Sigmoid colon (tissue), 4 donors: ENCODE data around the gene AKR1E2.

Experiments
- EP300 ChIP-seq, 4 donors: sonication (generic); formaldehyde crosslinking; IDR thresholded peaks; one replicate each; pipeline ENCODE4 v1.6.1; 2017; ENCODE audit warnings: antibody characterized with exemption in 4 of 4
- POLR2A ChIP-seq, 2 donors: fragments of 450-650 bp; IDR thresholded peaks; one replicate each; pipeline ENCODE4 v1.6.1; 2016; ENCODE audit warnings: antibody characterized with exemption in 2 of 2, mild to moderate bottlenecking in 2 of 2, moderate library complexity in 2 of 2
- POLR2AphosphoS5 ChIP-seq, 4 donors: sonication (generic); formaldehyde crosslinking; IDR thresholded peaks; one replicate each; pipeline ENCODE4 v1.6.1; 2017; ENCODE audit warnings: antibody characterized with exemption in 4 of 4
- TF ChIP-seq, protein P1 (sequence below), 4 experiments: fragments of 450-650 bp in 3 of 4; fragments of 200-600 bp in 1 of 4; IDR thresholded peaks; one replicate each; pipeline ENCODE4 v1.5.1; 2016 to 2019; ENCODE audit warnings: antibody characterized with exemption in 4 of 4, mild to moderate bottlenecking in 3 of 4, moderate library complexity in 2 of 4

DNA sequence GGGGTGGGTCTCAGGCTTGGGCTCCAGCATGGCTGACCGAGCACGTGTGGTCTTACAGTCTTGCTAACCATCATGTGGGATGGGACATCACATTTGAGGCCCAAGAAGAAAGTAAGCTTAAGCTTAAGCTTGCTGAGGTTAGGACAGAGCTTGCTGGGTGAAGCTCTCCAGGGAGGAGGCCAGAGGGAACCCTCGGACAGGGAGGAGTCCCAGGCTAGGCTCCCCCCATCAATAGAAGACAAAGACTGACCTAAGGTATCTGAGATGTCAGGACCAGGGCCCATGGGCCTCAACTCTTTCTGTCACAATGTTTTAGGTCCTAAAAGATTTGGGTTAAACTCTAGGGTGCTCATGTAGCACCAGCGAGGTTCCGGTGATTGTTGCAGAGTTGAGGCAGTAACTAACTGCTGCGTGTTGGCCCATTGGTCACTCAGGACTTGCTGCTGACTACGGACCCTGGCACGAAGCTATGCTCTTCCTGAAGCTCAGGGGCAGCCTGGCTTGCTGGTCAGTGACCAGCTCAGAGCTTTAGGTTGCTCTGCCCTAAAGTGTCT lies 10.5 kb downstream of the AKR1E2 start:
- TF ChIP-seq, protein P1, sequence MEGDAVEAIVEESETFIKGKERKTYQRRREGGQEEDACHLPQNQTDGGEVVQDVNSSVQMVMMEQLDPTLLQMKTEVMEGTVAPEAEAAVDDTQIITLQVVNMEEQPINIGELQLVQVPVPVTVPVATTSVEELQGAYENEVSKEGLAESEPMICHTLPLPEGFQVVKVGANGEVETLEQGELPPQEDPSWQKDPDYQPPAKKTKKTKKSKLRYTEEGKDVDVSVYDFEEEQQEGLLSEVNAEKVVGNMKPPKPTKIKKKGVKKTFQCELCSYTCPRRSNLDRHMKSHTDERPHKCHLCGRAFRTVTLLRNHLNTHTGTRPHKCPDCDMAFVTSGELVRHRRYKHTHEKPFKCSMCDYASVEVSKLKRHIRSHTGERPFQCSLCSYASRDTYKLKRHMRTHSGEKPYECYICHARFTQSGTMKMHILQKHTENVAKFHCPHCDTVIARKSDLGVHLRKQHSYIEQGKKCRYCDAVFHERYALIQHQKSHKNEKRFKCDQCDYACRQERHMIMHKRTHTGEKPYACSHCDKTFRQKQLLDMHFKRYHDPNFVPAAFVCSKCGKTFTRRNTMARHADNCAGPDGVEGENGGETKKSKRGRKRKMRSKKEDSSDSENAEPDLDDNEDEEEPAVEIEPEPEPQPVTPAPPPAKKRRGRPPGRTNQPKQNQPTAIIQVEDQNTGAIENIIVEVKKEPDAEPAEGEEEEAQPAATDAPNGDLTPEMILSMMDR (IDR thresholded peaks at IDR 0.05): no peak
- TF ChIP-seq POLR2AphosphoS5 (IDR thresholded peaks at IDR 0.05): no peak
- TF ChIP-seq POLR2A (IDR thresholded peaks at IDR 0.05): no peak
- TF ChIP-seq EP300 (IDR thresholded peaks at IDR 0.05): no peak
